Measurements from ENCODE around the gene PPP1R37. TPM values are rescaled to one million over a fixed set of nuclear protein-coding genes. Genes with fewer than 3 reads are reported as not detected.
"Not testable (repeated sequence)": the region's sequence is repeated elsewhere in the genome, so short reads cannot be mapped to it uniquely, and the experiment has no call there.

Gene PPP1R37
- total and polyA plus RNA-seq, 4 donors, result 1.8 to 10.4 (median 9.3) TPM

GRCh38 chr19:45118106-45118505 is 25.1 kb downstream of the PPP1R37 start:
- Histone ChIP-seq H3K9me3 (ENCODE audit: control insufficient read depth in 4 of 4, low read length in 3 of 4) (no peaks in the 10 kb centered on the region), H3K4me1 (ENCODE audit: control insufficient read depth in 4 of 4, insufficient read depth in 4 of 4, low read length in 3 of 4) (peaks cover 3 to 11% (median 7%) of the 10 kb centered on the region in 4 donors), H3K36me3 (ENCODE audit: control insufficient read depth in 4 of 4, insufficient read depth in 3 of 4, low read depth in 1 of 4, low read length in 3 of 4) (no peaks in the 10 kb centered on the region), H3K4me3 (ENCODE audit: low read depth in 1 of 3, low read length in 3 of 3) (no peak overlapping the region), H3K27me3 (ENCODE audit: control insufficient read depth in 4 of 4, insufficient read depth in 4 of 4, low read length in 3 of 4) (no peaks in the 10 kb centered on the region), H3K9ac (ENCODE audit: low read depth in 1 of 2, low read length in 2 of 2) (no peak overlapping the region), H3K27ac (ENCODE audit: low read depth in 1 of 2, low read length in 2 of 2) (no peak overlapping the region)
- 80% methylated on average over 5 of the region's 5 CpGs for WGBS
- DNase-seq (ENCODE audit: low spot score), result no peak
- TF ChIP-seq, protein P1, sequence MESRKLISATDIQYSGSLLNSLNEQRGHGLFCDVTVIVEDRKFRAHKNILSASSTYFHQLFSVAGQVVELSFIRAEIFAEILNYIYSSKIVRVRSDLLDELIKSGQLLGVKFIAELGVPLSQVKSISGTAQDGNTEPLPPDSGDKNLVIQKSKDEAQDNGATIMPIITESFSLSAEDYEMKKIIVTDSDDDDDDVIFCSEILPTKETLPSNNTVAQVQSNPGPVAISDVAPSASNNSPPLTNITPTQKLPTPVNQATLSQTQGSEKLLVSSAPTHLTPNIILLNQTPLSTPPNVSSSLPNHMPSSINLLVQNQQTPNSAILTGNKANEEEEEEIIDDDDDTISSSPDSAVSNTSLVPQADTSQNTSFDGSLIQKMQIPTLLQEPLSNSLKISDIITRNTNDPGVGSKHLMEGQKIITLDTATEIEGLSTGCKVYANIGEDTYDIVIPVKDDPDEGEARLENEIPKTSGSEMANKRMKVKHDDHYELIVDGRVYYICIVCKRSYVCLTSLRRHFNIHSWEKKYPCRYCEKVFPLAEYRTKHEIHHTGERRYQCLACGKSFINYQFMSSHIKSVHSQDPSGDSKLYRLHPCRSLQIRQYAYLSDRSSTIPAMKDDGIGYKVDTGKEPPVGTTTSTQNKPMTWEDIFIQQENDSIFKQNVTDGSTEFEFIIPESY (IDR thresholded peaks at IDR 0.05), result no peak
- TF ChIP-seq HNF4A (conservative IDR thresholded peaks at IDR 0.05) (no peak), FOXA2 (IDR thresholded peaks at IDR 0.05) (no peak), GABPA (IDR thresholded peaks at IDR 0.05 in 1 of 2, conservative IDR thresholded peaks at IDR 0.05 in 1 of 2) (no peak), NR2F2 (IDR thresholded peaks at IDR 0.05) (no peak), RAD21 (IDR thresholded peaks at IDR 0.05) (no peak), RXRA (IDR thresholded peaks at IDR 0.05) (no peak), JUND (IDR thresholded peaks at IDR 0.05) (no peak), EGR1 (IDR thresholded peaks at IDR 0.05; ENCODE audit: low read depth in 2 of 2) (no peak), YY1 (IDR thresholded peaks at IDR 0.05) (no peak), FOXA1 (IDR thresholded peaks at IDR 0.05) (no peak), MAX (IDR thresholded peaks at IDR 0.05) (no peak), HNF4G (IDR thresholded peaks at IDR 0.05) (no peak), TAF1 (conservative IDR thresholded peaks at IDR 0.05) (no peak), SP1 (IDR thresholded peaks at IDR 0.05) (no peak)
- TF ChIP-seq, protein P2, sequence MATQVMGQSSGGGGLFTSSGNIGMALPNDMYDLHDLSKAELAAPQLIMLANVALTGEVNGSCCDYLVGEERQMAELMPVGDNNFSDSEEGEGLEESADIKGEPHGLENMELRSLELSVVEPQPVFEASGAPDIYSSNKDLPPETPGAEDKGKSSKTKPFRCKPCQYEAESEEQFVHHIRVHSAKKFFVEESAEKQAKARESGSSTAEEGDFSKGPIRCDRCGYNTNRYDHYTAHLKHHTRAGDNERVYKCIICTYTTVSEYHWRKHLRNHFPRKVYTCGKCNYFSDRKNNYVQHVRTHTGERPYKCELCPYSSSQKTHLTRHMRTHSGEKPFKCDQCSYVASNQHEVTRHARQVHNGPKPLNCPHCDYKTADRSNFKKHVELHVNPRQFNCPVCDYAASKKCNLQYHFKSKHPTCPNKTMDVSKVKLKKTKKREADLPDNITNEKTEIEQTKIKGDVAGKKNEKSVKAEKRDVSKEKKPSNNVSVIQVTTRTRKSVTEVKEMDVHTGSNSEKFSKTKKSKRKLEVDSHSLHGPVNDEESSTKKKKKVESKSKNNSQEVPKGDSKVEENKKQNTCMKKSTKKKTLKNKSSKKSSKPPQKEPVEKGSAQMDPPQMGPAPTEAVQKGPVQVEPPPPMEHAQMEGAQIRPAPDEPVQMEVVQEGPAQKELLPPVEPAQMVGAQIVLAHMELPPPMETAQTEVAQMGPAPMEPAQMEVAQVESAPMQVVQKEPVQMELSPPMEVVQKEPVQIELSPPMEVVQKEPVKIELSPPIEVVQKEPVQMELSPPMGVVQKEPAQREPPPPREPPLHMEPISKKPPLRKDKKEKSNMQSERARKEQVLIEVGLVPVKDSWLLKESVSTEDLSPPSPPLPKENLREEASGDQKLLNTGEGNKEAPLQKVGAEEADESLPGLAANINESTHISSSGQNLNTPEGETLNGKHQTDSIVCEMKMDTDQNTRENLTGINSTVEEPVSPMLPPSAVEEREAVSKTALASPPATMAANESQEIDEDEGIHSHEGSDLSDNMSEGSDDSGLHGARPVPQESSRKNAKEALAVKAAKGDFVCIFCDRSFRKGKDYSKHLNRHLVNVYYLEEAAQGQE (IDR thresholded peaks at IDR 0.05), result no peak
- TF ChIP-seq, protein P3, sequence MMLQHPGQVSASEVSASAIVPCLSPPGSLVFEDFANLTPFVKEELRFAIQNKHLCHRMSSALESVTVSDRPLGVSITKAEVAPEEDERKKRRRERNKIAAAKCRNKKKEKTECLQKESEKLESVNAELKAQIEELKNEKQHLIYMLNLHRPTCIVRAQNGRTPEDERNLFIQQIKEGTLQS (IDR thresholded peaks at IDR 0.05), result no peak
- TF ChIP-seq, protein P4, sequence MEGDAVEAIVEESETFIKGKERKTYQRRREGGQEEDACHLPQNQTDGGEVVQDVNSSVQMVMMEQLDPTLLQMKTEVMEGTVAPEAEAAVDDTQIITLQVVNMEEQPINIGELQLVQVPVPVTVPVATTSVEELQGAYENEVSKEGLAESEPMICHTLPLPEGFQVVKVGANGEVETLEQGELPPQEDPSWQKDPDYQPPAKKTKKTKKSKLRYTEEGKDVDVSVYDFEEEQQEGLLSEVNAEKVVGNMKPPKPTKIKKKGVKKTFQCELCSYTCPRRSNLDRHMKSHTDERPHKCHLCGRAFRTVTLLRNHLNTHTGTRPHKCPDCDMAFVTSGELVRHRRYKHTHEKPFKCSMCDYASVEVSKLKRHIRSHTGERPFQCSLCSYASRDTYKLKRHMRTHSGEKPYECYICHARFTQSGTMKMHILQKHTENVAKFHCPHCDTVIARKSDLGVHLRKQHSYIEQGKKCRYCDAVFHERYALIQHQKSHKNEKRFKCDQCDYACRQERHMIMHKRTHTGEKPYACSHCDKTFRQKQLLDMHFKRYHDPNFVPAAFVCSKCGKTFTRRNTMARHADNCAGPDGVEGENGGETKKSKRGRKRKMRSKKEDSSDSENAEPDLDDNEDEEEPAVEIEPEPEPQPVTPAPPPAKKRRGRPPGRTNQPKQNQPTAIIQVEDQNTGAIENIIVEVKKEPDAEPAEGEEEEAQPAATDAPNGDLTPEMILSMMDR (IDR thresholded peaks at IDR 0.05; ENCODE audit: low read depth, low read length, missing input control), result no peak

- not testable (repeated sequence) for H3K9ac ChIP-seq (ENCODE audit: low read depth in 1 of 2, low read length in 2 of 2); H3K27me3 ChIP-seq (ENCODE audit: control insufficient read depth in 4 of 4, insufficient read depth in 4 of 4, low read length in 3 of 4); H3K9me3 ChIP-seq (ENCODE audit: control insufficient read depth in 4 of 4, low read length in 3 of 4); H3K4me1 ChIP-seq (ENCODE audit: control insufficient read depth in 4 of 4, insufficient read depth in 4 of 4, low read length in 3 of 4); H3K27ac ChIP-seq (ENCODE audit: low read depth in 1 of 2, low read length in 2 of 2); H3K36me3 ChIP-seq (ENCODE audit: control insufficient read depth in 4 of 4, insufficient read depth in 3 of 4, low read depth in 1 of 4, low read length in 3 of 4); H3K4me3 ChIP-seq (ENCODE audit: low read depth in 1 of 3, low read length in 3 of 3); DNase-seq (ENCODE audit: low spot score)
- 73% methylated on average over 18 of the region's 18 CpGs for WGBS
Measured at GRCh38 chr19:45118591-45119355, 25.8 kb downstream of the PPP1R37 start.
